ENCODE measurements around the gene SIRT1.

DNA sequence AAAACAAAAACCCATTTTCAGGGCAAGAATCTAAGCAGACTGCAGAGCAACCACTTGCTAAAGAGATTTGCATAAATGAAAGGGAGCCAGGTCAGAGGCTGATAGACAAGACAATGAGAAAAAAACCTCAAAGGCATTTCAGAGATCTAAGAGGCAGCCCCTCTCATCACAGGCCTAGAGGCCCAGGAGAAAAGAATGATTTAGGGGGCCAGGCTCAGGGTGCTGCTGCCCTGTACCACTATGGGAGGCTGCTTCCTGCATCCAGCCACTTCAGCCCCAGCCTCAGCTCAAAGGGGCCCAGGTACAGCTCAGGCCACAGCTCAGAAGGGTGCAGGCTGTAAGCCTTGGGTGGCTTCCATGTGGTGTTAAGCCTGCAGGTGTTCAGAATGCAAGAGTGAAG lies 42.7 kb upstream of the SIRT1 start:
- TF ChIP-seq HDGF (IDR thresholded peaks at IDR 0.05; ENCODE audit: borderline replicate concordance) = no peak
- TF ChIP-seq FOXM1 (IDR thresholded peaks at IDR 0.05; ENCODE audit: borderline replicate concordance) = no peak
- no peak for TF ChIP-seq FOXA1 (IDR thresholded peaks at IDR 0.05)
- TF ChIP-seq ZNF384 (IDR thresholded peaks at IDR 0.05) = no peak
- TF ChIP-seq TARDBP (IDR thresholded peaks at IDR 0.05) = no peak
- no peak for TF ChIP-seq SP1 (IDR thresholded peaks at IDR 0.05)
- no peak for TF ChIP-seq SUZ12 (IDR thresholded peaks at IDR 0.05)
- TF ChIP-seq BHLHE40 (IDR thresholded peaks at IDR 0.05; ENCODE audit: borderline replicate concordance) = no peak
- no peak for TF ChIP-seq ARNT (IDR thresholded peaks at IDR 0.05)
- TF ChIP-seq ELF4 (IDR thresholded peaks at IDR 0.05) = no peak
- no peak for TF ChIP-seq L3MBTL2 (conservative IDR thresholded peaks at IDR 0.05)
- no peak for TF ChIP-seq FOXK2 (IDR thresholded peaks at IDR 0.05)
- TF ChIP-seq NFRKB (IDR thresholded peaks at IDR 0.05) = no peak

All from HEK293T (cell line).